ENCODE data around the gene ADARB2.

ADARB2 gene

GRCh38 chr10:1736144-1736971 lies 967 bp downstream of the ADARB2 start:
- no peak for DNase-seq (ENCODE audit: low spot score)

- DNase-seq (ENCODE audit: low spot score): no peak
Measured at GRCh38 chr10:1735562-1735961, 1.8 kb downstream of the ADARB2 start.

- no peak for DNase-seq (ENCODE audit: low spot score)
Measured at GRCh38 chr10:1734288-1734687, 3.0 kb downstream of the ADARB2 start.

GRCh38 chr10:1733720-1734119 lies 3.6 kb downstream of the ADARB2 start:
- no peak for DNase-seq (ENCODE audit: low spot score)

GRCh38 chr10:1732564-1732996 lies 4.7 kb downstream of the ADARB2 start:
- DNase-seq (ENCODE audit: low spot score): no peak

GRCh38 chr10:1731592-1731991 lies 5.7 kb downstream of the ADARB2 start:
- no peak for DNase-seq (ENCODE audit: low spot score)

GRCh38 chr10:1729751-1730150 lies 7.6 kb downstream of the ADARB2 start:
- no peak for DNase-seq (ENCODE audit: low spot score)

- no peak for DNase-seq (ENCODE audit: low spot score)
Measured at GRCh38 chr10:1726861-1727260, 10.5 kb downstream of the ADARB2 start.

GRCh38 chr10:1724921-1725488 lies 12.3 kb downstream of the ADARB2 start:
- DNase-seq (ENCODE audit: low spot score): no peak

GRCh38 chr10:1716839-1717238 lies 20.5 kb downstream of the ADARB2 start:
- DNase-seq (ENCODE audit: low spot score): no peak

GRCh38 chr10:1715821-1716220 lies 21.5 kb downstream of the ADARB2 start:
- DNase-seq (ENCODE audit: low spot score): no peak

GRCh38 chr10:1712944-1713671 lies 24.2 kb downstream of the ADARB2 start:
- no peak for DNase-seq (ENCODE audit: low spot score)

GRCh38 chr10:1712314-1712713 lies 25.0 kb downstream of the ADARB2 start:
- no peak for DNase-seq (ENCODE audit: low spot score)

GRCh38 chr10:1709161-1709560 lies 28.2 kb downstream of the ADARB2 start:
- no peak for DNase-seq (ENCODE audit: low spot score)

GRCh38 chr10:1708746-1709145 lies 28.6 kb downstream of the ADARB2 start:
- no peak for DNase-seq (ENCODE audit: low spot score)

- DNase-seq (ENCODE audit: low spot score): no peak
Measured at GRCh38 chr10:1706711-1707110, 30.6 kb downstream of the ADARB2 start.

GRCh38 chr10:1706256-1706655 lies 31.1 kb downstream of the ADARB2 start:
- peak; percentile 76 for DNase-seq (ENCODE audit: low spot score)

- DNase-seq (ENCODE audit: low spot score): no peak
Measured at GRCh38 chr10:1698185-1698584, 39.1 kb downstream of the ADARB2 start.

- DNase-seq (ENCODE audit: low spot score): no peak
Measured at GRCh38 chr10:1696106-1696505, 41.2 kb downstream of the ADARB2 start.

GRCh38 chr10:1690086-1690485 lies 47.2 kb downstream of the ADARB2 start:
- DNase-seq (ENCODE audit: low spot score): no peak

GRCh38 chr10:1688531-1688930 lies 48.8 kb downstream of the ADARB2 start:
- no peak for DNase-seq (ENCODE audit: low spot score)

GRCh38 chr10:1687623-1688150 lies 49.6 kb downstream of the ADARB2 start:
- no peak for DNase-seq (ENCODE audit: low spot score)

GRCh38 chr10:1687190-1687589 lies 50.1 kb downstream of the ADARB2 start:
- DNase-seq (ENCODE audit: low spot score): no peak

Measured in cerebellar cortex (tissue), 1 donor.